HepG2 (cell line): ENCODE measurements around the gene TM4SF1. TPM values are rescaled to one million over a fixed set of nuclear protein-coding genes. Genes with fewer than 3 reads are reported as not detected.

ENCODE experiments used
- ATF2 ChIP-seq: sonication (generic); formaldehyde crosslinking; IDR thresholded peaks from 2 replicates; pipeline ENCODE4 v1.4.0; 2020; ENCODE audit warnings: missing genetic modification reagents
- BHLHE40 ChIP-seq: IDR thresholded peaks from 2 replicates; pipeline ENCODE4 v1.6.1; 2011; ENCODE audit warnings: low read length, improper control_type of control experiment
- BRD4 ChIP-seq: sonication (generic); formaldehyde crosslinking; IDR thresholded peaks from 2 replicates; pipeline ENCODE4 v1.4.0; 2020; ENCODE audit warnings: missing genetic modification reagents
- CBX1 ChIP-seq: IDR thresholded peaks from one replicate; pipeline ENCODE4 v1.6.1; 2016; ENCODE audit warnings: antibody characterized with exemption, low read depth
- ELF4 ChIP-seq: sonication (generic); formaldehyde crosslinking; IDR thresholded peaks from 2 replicates; pipeline ENCODE4 v1.5.0; 2020; ENCODE audit warnings: missing genetic modification reagents, mild to moderate bottlenecking, moderate library complexity, borderline replicate concordance
- FOXC1 ChIP-seq: sonication (generic); formaldehyde crosslinking; IDR thresholded peaks from 2 replicates; pipeline ENCODE4 v1.8.0; 2022; ENCODE audit warnings: mild to moderate bottlenecking, missing genetic modification reagents, borderline replicate concordance
- GTF2F1 ChIP-seq: fragments of 150-350 bp; IDR thresholded peaks from 2 replicates; pipeline ENCODE4 v1.6.1; 2014; ENCODE audit warnings: low read length
- HNRNPUL1 ChIP-seq: fragments of 200-400 bp; formaldehyde crosslinking; IDR thresholded peaks from 2 replicates; pipeline ENCODE4 v1.6.1; 2017; ENCODE audit warnings: low read depth, mild to moderate bottlenecking, low read length, moderate library complexity
- KMT2A ChIP-seq: sonication (generic); formaldehyde crosslinking; IDR thresholded peaks from 2 replicates; pipeline ENCODE4 v1.4.0; 2020; ENCODE audit warnings: missing genetic modification reagents
- KMT2B ChIP-seq: IDR thresholded peaks from 2 replicates; pipeline ENCODE4 v1.6.1; 2016; ENCODE audit warnings: missing genetic modification reagents, missing compliant biosample characterization
- PAXIP1 ChIP-seq: sonication (generic); formaldehyde crosslinking; conservative IDR thresholded peaks from 2 replicates; pipeline ENCODE4 v1.4.0; 2020; ENCODE audit warnings: mild to moderate bottlenecking, missing genetic modification reagents, moderate library complexity
- RFXAP ChIP-seq: sonication (generic); formaldehyde crosslinking; IDR thresholded peaks from 2 replicates; pipeline ENCODE4 v1.4.0; 2020; ENCODE audit warnings: missing genetic modification reagents, borderline replicate concordance
- SKIL ChIP-seq: sonication (generic); formaldehyde crosslinking; IDR thresholded peaks from 2 replicates; pipeline ENCODE4 v1.8.0; 2022; ENCODE audit warnings: missing genetic modification reagents, mild to moderate bottlenecking, moderate library complexity, borderline replicate concordance
- TBX3 ChIP-seq: fragments of 450-650 bp; IDR thresholded peaks from 2 replicates; pipeline ENCODE4 v1.6.1; 2017; ENCODE audit warnings: antibody characterized with exemption, mild to moderate bottlenecking, inconsistent platforms, borderline replicate concordance
- ZBTB7A ChIP-seq: sonication (generic); formaldehyde crosslinking; IDR thresholded peaks from 2 replicates; pipeline ENCODE4 v1.8.0; 2022; ENCODE audit warnings: mild to moderate bottlenecking, missing genetic modification reagents
- ZBTB7B ChIP-seq: sonication (generic); formaldehyde crosslinking; IDR thresholded peaks from 2 replicates; pipeline ENCODE4 v1.4.0; 2020; ENCODE audit warnings: missing genetic modification reagents
- ZFP62 ChIP-seq: sonication (generic); formaldehyde crosslinking; IDR thresholded peaks from 2 replicates; pipeline ENCODE4 v1.4.0; 2020; ENCODE audit warnings: missing genetic modification reagents
- ZFP90 ChIP-seq: sonication (generic); formaldehyde crosslinking; IDR thresholded peaks from 2 replicates; pipeline ENCODE4 v1.8.0; 2022; ENCODE audit warnings: missing genetic modification reagents, mild to moderate bottlenecking, inconsistent platforms, borderline replicate concordance
- ZNF235 ChIP-seq: sonication (generic); formaldehyde crosslinking; IDR thresholded peaks from 2 replicates; pipeline ENCODE4 v1.8.1; 2023; ENCODE audit warnings: mild to moderate bottlenecking, missing genetic modification reagents, borderline replicate concordance
- ZNF367 ChIP-seq: sonication (generic); formaldehyde crosslinking; IDR thresholded peaks from 2 replicates; pipeline ENCODE4 v1.4.0; 2020; ENCODE audit warnings: missing genetic modification reagents, borderline replicate concordance
- ZNF431 ChIP-seq: sonication (generic); formaldehyde crosslinking; IDR thresholded peaks from 2 replicates; pipeline ENCODE4 v1.9.0; 2022; ENCODE audit warnings: missing genetic modification reagents, low read depth, mild to moderate bottlenecking, borderline replicate concordance
- ZNF496 ChIP-seq: sonication (generic); formaldehyde crosslinking; IDR thresholded peaks from 2 replicates; pipeline ENCODE4 v1.8.1; 2023; ENCODE audit warnings: mild to moderate bottlenecking, moderate library complexity, missing genetic modification reagents; ENCODE audit not compliant: insufficient replicate concordance
- ZNF567 ChIP-seq: sonication (generic); formaldehyde crosslinking; IDR thresholded peaks from 2 replicates; pipeline ENCODE4 v1.8.1; 2023; ENCODE audit warnings: mild to moderate bottlenecking, missing genetic modification reagents, borderline replicate concordance
- ZNF709 ChIP-seq: sonication (generic); formaldehyde crosslinking; IDR thresholded peaks from 2 replicates; pipeline ENCODE4 v1.5.0; 2020; ENCODE audit warnings: mild to moderate bottlenecking, missing genetic modification reagents
- polyA plus RNA-seq, 8 experiments: library from polyadenylated mRNA; depleted of rRNA in 3 of 8; stranded (reverse) in 7 of 8; unstranded in 1 of 8; fragments of >200 nt; fragmentation: Illumina TruSeq in 4 of 8; extraction: Trizol in 4 of 8; gene quantifications; 2 replicates each; pipeline versions ENCODE4 v1.2.1 to v1.2.3, GENCODE V29; 2011 to 2016; ENCODE audit warnings: low read depth in 4 of 8, missing spikeins in 1 of 8, mixed read lengths in 1 of 8; ENCODE audit not compliant: insufficient read depth in 1 of 8
- total RNA-seq, 5 experiments: library from RNA; depleted of rRNA; stranded (reverse); fragments of >200 nt; fragmentation: Illumina TruSeq; extraction: Trizol; gene quantifications; 2 replicates each; pipeline ENCODE4 v1.2.3, GENCODE V29; 2016; ENCODE audit warnings: low read depth in 1 of 5

The TM4SF1 gene
- total and polyA plus RNA-seq, 2 of the 13 experiments (the other 11 are each of a cell fraction or from before 2014, with no cell fraction given), result 431 to 1,359 TPM

GRCh38 chr3:149401212-149401925 is 23.9 kb upstream of the TM4SF1 start (continued):
- TF ChIP-seq ZNF235 (no peak), PAXIP1 (CRISPR knock-in tag) (peak; percentile 98), ZFP62 (CRISPR knock-in tag) (no peak), KMT2A (CRISPR knock-in tag) (no peak), RFXAP (CRISPR knock-in tag) (no peak), ZNF567 (CRISPR knock-in tag) (no peak), ZFP90 (CRISPR knock-in tag) (no peak), ZNF709 (CRISPR knock-in tag) (no peak), FOXC1 (CRISPR knock-in tag) (no peak), ZNF496 (no peak), GTF2F1 (no peak), SKIL (CRISPR knock-in tag) (no peak), ELF4 (CRISPR knock-in tag) (peak; percentile 63; the same call in 1 of the 2 replicates), BRD4 (CRISPR knock-in tag) (no peak), ZNF367 (CRISPR knock-in tag) (no peak), TBX3 (peak; percentile 89; the same call in 1 of the 2 replicates), ZNF431 (CRISPR knock-in tag) (no peak), KMT2B (no peak; the same call in 1 of the 2 replicates), BHLHE40 (no peak), CBX1 (no peak), ZBTB7A (CRISPR knock-in tag) (no peak), ZBTB7B (0 out of 2 replicates have a peak, but pooled peaks have one; percentile 21), ATF2 (CRISPR knock-in tag) (peak; percentile 92), HNRNPUL1 (no peak)
